Testis (tissue), 3 donors: ENCODE results near the gene STARD7. TPM values are rescaled to one million over a fixed set of nuclear protein-coding genes. Genes with fewer than 3 reads are reported as not detected.

Experiments used
- DNase-seq: peaks from one replicate; pipeline ENCODE4 v3.0.0-alpha.2; 2019
- H3K27ac ChIP-seq, 2 donors: fragments of 200-600 bp; sonication (generic); one replicate each; pipeline ENCODE4 v1.5.1; 2019
- H3K27me3 ChIP-seq: fragments of 200-600 bp; sonication (generic); one replicate; pipeline ENCODE4 v1.5.1; 2019
- H3K36me3 ChIP-seq: fragments of 200-600 bp; sonication (generic); one replicate; pipeline ENCODE4 v1.5.1; 2017; ENCODE audit warnings: low read depth; ENCODE audit errors: missing control alignments
- H3K4me1 ChIP-seq: fragments of 200-600 bp; sonication (generic); one replicate; pipeline ENCODE4 v1.5.1; 2019
- H3K4me3 ChIP-seq, 2 donors: fragments of 200-600 bp; sonication (generic); one replicate each; pipeline ENCODE4 v1.5.1; 2017 to 2019
- H3K9me3 ChIP-seq: fragments of 200-600 bp; sonication (generic); one replicate; pipeline ENCODE4 v1.5.1; 2017
- CTCF ChIP-seq, 3 experiments: fragments of 450-650 bp in 2 of 3; fragments of 200-600 bp in 1 of 3; sonication (generic) in 1 of 3; IDR thresholded peaks; one replicate each; pipeline ENCODE4 v1.5.1; 2016 to 2019; ENCODE audit warnings: antibody characterized with exemption in 3 of 3, mild to moderate bottlenecking in 2 of 3, moderate library complexity in 1 of 3
- POLR2A ChIP-seq: fragments of 450-650 bp; IDR thresholded peaks from one replicate; pipeline ENCODE4 v1.6.1; 2017; ENCODE audit warnings: antibody characterized with exemption, mild to moderate bottlenecking, moderate library complexity
- WGBS, 2 donors: methylation state at CpG; one replicate each; pipeline ENCODE4 v1.1.5; 2018; 5-methylcytosine and 5-hydroxymethylcytosine counted together
- intact Hi-C: fragments of 100-400 bp; cut with DNase I; formaldehyde crosslinking; loops from one replicate; pipeline ENCODE4 v1.15.1; 2023; ENCODE audit warnings: low total_unique reads
- polyA plus RNA-seq: library from polyadenylated mRNA; stranded (reverse); fragments of 350-450 nt; fragmentation: Illumina TruSeq; extraction: RNeasy Lipid Tissue Mini Kit (QIAGEN cat#74804); gene quantifications from one replicate; pipeline ENCODE4 v1.2.3, GENCODE V29; 2014; ENCODE audit warnings: low read depth, low replicate concordance; ENCODE audit not compliant: insufficient read depth
- total RNA-seq, 2 donors: library from RNA; depleted of rRNA; stranded (reverse); fragments of >200 nt; gene quantifications; one replicate each; pipeline ENCODE4 v1.2.3, GENCODE V29; 2016

Gene STARD7
- total and polyA plus RNA-seq, 3 donors from 2014 or later: 58.0 to 96.2 (median 77.7) TPM

GRCh38 chr2:96151595-96152303 is 56.9 kb downstream of the STARD7 start:
- Histone ChIP-seq H3K36me3 (no peaks in the 10 kb centered on the region), H3K4me3 (no peak overlapping the region), H3K27ac (no peak overlapping the region), H3K9me3 (no peaks in the 10 kb centered on the region), H3K4me1 (peaks cover 15% of the 10 kb centered on the region), H3K27me3 (no peaks in the 10 kb centered on the region)
- no peak for DNase-seq
- 86 to 87% methylated on average over 9 of the region's 9 CpGs for WGBS, 2 donors
- intact Hi-C loops: no loop called here
- no peak for TF ChIP-seq CTCF (IDR thresholded peaks at IDR 0.05)
- no peak for TF ChIP-seq POLR2A

- no peaks in the 10 kb centered on the region for H3K36me3 ChIP-seq
- H3K4me1 ChIP-seq: peaks cover 22% of the 10 kb centered on the region
- no peaks in the 10 kb centered on the region for H3K27me3 ChIP-seq
- no peaks in the 10 kb centered on the region for H3K9me3 ChIP-seq
- no peak for DNase-seq
- TF ChIP-seq POLR2A: no peak
- TF ChIP-seq CTCF (IDR thresholded peaks at IDR 0.05): no peak
- no peak overlapping the region for H3K4me3 ChIP-seq
- intact Hi-C loops: no loop called here
- WGBS, 2 donors: 89 to 95% methylated on average over 13 to 14 of the region's 14 CpGs
- H3K27ac ChIP-seq: no peak overlapping the region
Observed at GRCh38 chr2:96150791-96151594, 57.6 kb downstream of the STARD7 start.

GRCh38 chr2:96150007-96150640 is 58.5 kb downstream of the STARD7 start:
- H3K4me1 ChIP-seq: peaks cover 29% of the 10 kb centered on the region
- no peak overlapping the region for H3K27ac ChIP-seq
- 95% methylated on average over 6 of the region's 6 CpGs for WGBS, 2 donors
- H3K4me3 ChIP-seq: no peak overlapping the region
- TF ChIP-seq CTCF (IDR thresholded peaks at IDR 0.05) (no peak), POLR2A (no peak)
- no peak for DNase-seq
- intact Hi-C loops: no loop called here
- H3K9me3 ChIP-seq: no peaks in the 10 kb centered on the region
- no peaks in the 10 kb centered on the region for H3K36me3 ChIP-seq
- H3K27me3 ChIP-seq: no peaks in the 10 kb centered on the region

GRCh38 chr2:96148410-96149217 is 60.0 kb downstream of the STARD7 start:
- Histone ChIP-seq H3K4me1 (peaks cover 33% of the 10 kb centered on the region), H3K9me3 (no peaks in the 10 kb centered on the region), H3K4me3 (no peak overlapping the region), H3K27ac (no peak overlapping the region), H3K36me3 (no peaks in the 10 kb centered on the region), H3K27me3 (no peaks in the 10 kb centered on the region)
- intact Hi-C loops: no loop called here
- WGBS, 2 donors: 63 to 75% methylated on average over 25 to 26 of the region's 29 CpGs
- DNase-seq: peak; percentile 76
- TF ChIP-seq CTCF (IDR thresholded peaks at IDR 0.05) (no peak), POLR2A (no peak)
